GM12873 (cell line): ENCODE data around the gene CWC22.

Source experiments
- CTCF ChIP-seq: IDR thresholded peaks from 2 replicates; pipeline ENCODE4 v1.5.1; 2012; ENCODE audit warnings: low read depth, mild to moderate bottlenecking, moderate library complexity, low read length, control low read depth; ENCODE audit not compliant: insufficient read depth; ENCODE audit errors: missing control alignments

CWC22 gene

GRCh38 chr2:180015951-180016709 is 9.0 kb upstream of the CWC22 start:
- TF ChIP-seq CTCF: no peak

- TF ChIP-seq CTCF: no peak
Observed at GRCh38 chr2:180012523-180012922, 5.4 kb upstream of the CWC22 start.

- no peak for TF ChIP-seq CTCF
Observed at GRCh38 chr2:180010701-180011100, 3.6 kb upstream of the CWC22 start.

- TF ChIP-seq CTCF: no peak
Observed at GRCh38 chr2:180006231-180006630, 866 bp downstream of the CWC22 start.

GRCh38 chr2:180004731-180005130 is 2.4 kb downstream of the CWC22 start:
- TF ChIP-seq CTCF: no peak

GRCh38 chr2:180003559-180003958 is 3.5 kb downstream of the CWC22 start:
- TF ChIP-seq CTCF: no peak

GRCh38 chr2:180003073-180003472 is 4.0 kb downstream of the CWC22 start:
- TF ChIP-seq CTCF: no peak
